Right atrium auricular region (tissue), 2 donors: ENCODE results near the gene PTPN4. TPM values are rescaled to one million over a fixed set of nuclear protein-coding genes. Genes with fewer than 3 reads are reported as not detected.

Experiments used
- DNase-seq: peaks from one replicate; pipeline ENCODE4 v3.0.0-alpha.2; 2019; ENCODE audit warnings: low spot score
- H3K27ac ChIP-seq, 2 donors: fragments of 200-600 bp; sonication (generic); 1 replicate in 1 of 2; 2 replicates in 1 of 2; pipeline ENCODE4 v1.5.1; 2016 to 2019
- H3K27me3 ChIP-seq, 2 donors: fragments of 200-600 bp; sonication (generic); one replicate each; pipeline versions ENCODE4 v1.5.1 to v1.6.0; 2017 to 2019
- H3K36me3 ChIP-seq: fragments of 200-600 bp; sonication (generic); one replicate; pipeline ENCODE4 v1.5.1; 2016
- H3K4me1 ChIP-seq, 2 donors: fragments of 200-600 bp; sonication (generic); one replicate each; pipeline versions ENCODE4 v1.5.1 to v1.6.0; 2017 to 2019
- H3K4me3 ChIP-seq, 2 donors: fragments of 200-600 bp; sonication (generic); 1 replicate in 1 of 2; 2 replicates in 1 of 2; pipeline ENCODE4 v1.5.1; 2017 to 2019; ENCODE audit warnings: mild to moderate bottlenecking in 1 of 2, moderate library complexity in 1 of 2
- H3K9me3 ChIP-seq, 2 donors: fragments of 200-600 bp; sonication (generic); one replicate each; pipeline ENCODE4 v1.5.1; 2019
- total RNA-seq, 2 donors: library from RNA; depleted of rRNA; stranded (reverse); fragments of >200 nt; gene quantifications; one replicate each; pipeline ENCODE4 v1.1.0, GENCODE V29; 2016
- TF ChIP-seq, protein P1 (sequence below), 2 donors: fragments of 200-600 bp; sonication (generic); IDR thresholded peaks; one replicate each; pipeline ENCODE4 v1.5.1; 2019; ENCODE audit warnings: antibody characterized with exemption in 2 of 2

PTPN4 gene
- total RNA-seq, 2 donors from 2014 or later, result 23.7 to 44.1 TPM

DNA sequence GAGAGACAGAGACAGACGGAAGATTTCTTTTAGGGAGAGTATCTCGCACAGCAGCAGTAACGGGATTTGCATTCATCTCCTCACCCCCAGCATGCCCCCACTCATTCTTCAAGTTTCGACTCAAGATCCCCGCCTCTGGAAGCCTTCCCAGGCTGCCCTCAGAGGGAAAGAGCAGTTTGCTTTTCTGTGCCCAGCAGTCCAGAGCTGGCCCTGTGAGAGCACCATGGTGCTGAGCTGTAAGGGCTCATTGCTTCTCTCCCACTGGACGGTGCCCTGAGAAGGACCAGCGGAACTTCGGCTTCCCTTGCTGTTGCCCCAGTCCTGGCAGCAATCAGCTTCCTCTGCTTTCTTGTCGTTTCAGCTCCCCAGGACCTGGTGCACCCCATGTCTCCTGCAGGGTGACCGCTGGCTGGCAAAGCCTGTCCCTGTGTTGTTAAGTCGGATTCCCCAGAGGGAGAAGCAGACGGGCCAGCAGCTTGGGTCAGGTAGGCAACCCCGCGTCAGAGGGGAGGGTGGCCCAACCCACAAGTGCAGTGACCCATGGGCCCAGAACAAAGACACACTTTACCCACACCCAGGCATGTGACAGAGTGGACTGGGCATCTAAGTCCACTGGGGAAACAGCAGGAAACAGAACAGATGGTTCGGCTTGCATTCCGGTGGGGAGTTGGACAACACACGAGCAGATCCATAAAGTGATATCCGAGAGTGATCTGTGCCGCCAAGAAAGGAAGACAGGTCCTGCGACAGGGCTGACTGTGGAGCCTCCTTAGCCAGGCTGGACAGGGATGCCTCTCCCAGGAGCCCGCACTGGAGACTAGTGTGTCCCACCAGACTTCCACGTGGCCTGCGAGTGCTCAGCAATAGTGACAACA lies 44.1 kb upstream of the PTPN4 start:
- DNase-seq, result no peak
- H3K4me1 ChIP-seq, result peaks cover 0 to 7% of the 10 kb centered on the region in 2 donors
- no peak overlapping the region for H3K27ac ChIP-seq
- H3K4me3 ChIP-seq, result no peak overlapping the region
- H3K9me3 ChIP-seq, result no peaks in the 10 kb centered on the region
- H3K27me3 ChIP-seq, result no peaks in the 10 kb centered on the region
- TF ChIP-seq, protein P1, sequence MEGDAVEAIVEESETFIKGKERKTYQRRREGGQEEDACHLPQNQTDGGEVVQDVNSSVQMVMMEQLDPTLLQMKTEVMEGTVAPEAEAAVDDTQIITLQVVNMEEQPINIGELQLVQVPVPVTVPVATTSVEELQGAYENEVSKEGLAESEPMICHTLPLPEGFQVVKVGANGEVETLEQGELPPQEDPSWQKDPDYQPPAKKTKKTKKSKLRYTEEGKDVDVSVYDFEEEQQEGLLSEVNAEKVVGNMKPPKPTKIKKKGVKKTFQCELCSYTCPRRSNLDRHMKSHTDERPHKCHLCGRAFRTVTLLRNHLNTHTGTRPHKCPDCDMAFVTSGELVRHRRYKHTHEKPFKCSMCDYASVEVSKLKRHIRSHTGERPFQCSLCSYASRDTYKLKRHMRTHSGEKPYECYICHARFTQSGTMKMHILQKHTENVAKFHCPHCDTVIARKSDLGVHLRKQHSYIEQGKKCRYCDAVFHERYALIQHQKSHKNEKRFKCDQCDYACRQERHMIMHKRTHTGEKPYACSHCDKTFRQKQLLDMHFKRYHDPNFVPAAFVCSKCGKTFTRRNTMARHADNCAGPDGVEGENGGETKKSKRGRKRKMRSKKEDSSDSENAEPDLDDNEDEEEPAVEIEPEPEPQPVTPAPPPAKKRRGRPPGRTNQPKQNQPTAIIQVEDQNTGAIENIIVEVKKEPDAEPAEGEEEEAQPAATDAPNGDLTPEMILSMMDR (IDR thresholded peaks at IDR 0.05), result no peak
- H3K36me3 ChIP-seq, result no peaks in the 10 kb centered on the region

DNA sequence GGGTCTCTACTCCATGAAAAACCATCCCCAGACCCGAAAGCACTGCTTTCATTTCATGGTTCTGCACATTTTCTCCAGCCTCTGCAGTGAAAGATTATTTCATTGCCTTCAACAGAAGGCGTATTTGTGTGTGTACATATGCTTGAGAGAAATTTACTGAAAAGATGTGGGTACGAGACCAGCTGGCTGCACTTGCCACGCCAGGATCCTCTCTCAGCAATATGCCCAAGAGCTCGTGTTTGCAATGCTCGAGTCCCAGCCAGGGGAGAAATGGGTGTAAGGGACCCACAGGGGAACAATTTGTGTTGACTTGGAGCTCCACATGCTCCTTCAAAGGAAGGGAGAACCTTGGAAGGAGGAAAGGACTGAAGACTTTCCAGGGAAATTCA lies 43.4 kb upstream of the PTPN4 start:
- Histone ChIP-seq H3K4me3 (no peak overlapping the region), H3K27me3 (no peaks in the 10 kb centered on the region), H3K36me3 (no peaks in the 10 kb centered on the region), H3K9me3 (no peaks in the 10 kb centered on the region), H3K4me1 (peaks cover 0 to 7% of the 10 kb centered on the region in 2 donors), H3K27ac (no peak overlapping the region)
- TF ChIP-seq, protein P1 (IDR thresholded peaks at IDR 0.05), result no peak
- no peak for DNase-seq

DNA sequence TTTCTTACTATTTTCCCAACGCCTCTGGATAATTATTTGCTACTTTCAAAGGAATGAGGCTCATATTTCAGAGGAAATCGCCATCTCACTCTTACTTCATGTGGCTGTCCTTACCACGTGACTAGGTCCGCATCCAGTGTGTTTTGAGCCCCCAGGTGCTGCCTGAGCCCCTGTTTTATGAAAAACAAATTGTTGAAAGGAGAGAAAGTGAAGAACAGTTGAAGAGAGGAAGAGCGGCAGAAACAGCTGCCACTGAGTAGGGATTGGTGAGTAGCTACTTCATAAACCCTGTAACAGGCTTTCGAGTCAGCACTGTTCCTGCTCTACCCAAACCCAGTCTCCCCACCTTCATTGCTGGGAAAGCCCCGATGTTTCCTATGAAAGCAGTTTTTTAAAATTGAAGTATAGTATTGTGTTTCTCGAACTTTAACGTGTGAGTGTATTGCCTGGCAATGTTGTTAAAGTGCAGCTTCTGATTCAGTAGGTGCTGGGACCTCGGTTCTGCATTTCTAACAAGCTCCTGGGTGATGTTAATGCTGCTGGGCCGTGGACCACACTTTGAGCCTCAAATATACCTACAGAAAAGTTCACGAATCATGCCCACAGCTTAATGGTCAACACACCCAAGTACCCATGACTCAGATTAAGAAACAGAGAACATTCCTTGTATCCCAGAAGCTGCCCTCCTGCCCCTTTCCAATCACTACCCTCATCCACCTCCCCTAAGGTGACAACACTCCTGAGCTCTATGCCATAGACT lies 41.0 kb upstream of the PTPN4 start:
- TF ChIP-seq, protein P1 (IDR thresholded peaks at IDR 0.05), result no peak
- Histone ChIP-seq H3K4me1 (peaks cover 0 to 7% of the 10 kb centered on the region in 2 donors), H3K27ac (no peak overlapping the region)

DNA sequence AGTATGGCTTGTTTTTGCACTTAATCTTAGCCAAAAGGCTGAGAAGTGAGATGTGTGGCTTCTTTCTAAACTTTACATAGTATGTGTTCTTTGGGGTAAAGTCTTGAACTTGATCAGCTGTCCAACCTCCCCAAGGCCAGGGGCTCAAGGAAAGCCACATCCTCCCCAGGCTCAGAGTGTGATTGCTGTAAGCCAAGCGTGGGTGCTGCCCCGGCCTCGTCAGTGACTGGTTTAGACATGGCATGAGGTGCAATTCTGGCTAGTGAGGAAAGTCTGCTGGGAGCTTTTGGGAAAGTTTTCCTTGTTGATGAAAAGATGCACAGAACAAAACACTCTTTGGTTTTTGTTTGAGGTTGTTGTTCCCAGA lies 40.5 kb upstream of the PTPN4 start:
- peaks cover 0 to 4% of the 10 kb centered on the region in 2 donors for H3K4me1 ChIP-seq
- H3K27me3 ChIP-seq, result no peaks in the 10 kb centered on the region
- no peaks in the 10 kb centered on the region for H3K9me3 ChIP-seq
- H3K4me3 ChIP-seq, result no peak overlapping the region
- no peaks in the 10 kb centered on the region for H3K36me3 ChIP-seq
- H3K27ac ChIP-seq, result no peak overlapping the region
- TF ChIP-seq, protein P1 (IDR thresholded peaks at IDR 0.05), result no peak
- DNase-seq, result no peak

More for the DNA sequence above, 41.0 kb upstream of the PTPN4 start:
- H3K9me3 ChIP-seq, result no peaks in the 10 kb centered on the region
- H3K36me3 ChIP-seq, result no peaks in the 10 kb centered on the region
- no peak overlapping the region for H3K4me3 ChIP-seq
- no peaks in the 10 kb centered on the region for H3K27me3 ChIP-seq
- no peak for DNase-seq

DNA sequence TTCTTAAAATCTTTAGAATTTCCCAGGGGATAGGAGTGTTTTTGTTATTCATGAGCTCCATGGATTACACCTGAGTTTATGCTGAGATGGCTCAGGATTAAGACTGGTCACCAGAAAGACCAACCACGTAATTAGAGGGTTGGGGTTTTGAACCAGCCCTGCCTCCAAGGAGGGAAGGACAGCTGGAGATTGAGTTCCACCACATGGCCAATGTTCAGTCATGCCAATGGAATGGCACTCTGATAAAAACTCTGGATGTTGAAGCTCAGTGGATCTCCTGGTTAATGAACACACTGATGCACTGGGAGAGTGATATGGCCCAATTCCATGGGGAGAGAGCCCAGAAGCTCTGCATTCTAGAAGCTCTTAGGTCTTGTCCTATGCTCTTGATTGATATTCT lies 38.7 kb upstream of the PTPN4 start:
- H3K27ac ChIP-seq, result peak overlapping the region in 1 of 2 donors; percentile 34

More for the DNA sequence above, 38.7 kb upstream of the PTPN4 start:
- Histone ChIP-seq H3K36me3 (no peaks in the 10 kb centered on the region), H3K4me1 (no peaks in the 10 kb centered on the region), H3K27me3 (no peaks in the 10 kb centered on the region), H3K4me3 (no peak overlapping the region), H3K9me3 (no peaks in the 10 kb centered on the region)
- no peak for DNase-seq
- TF ChIP-seq, protein P1 (IDR thresholded peaks at IDR 0.05), result no peak
